Camera-type eye (tissue), 1 donor: ENCODE results near the gene SLC16A4. TPM values are rescaled to one million over a fixed set of nuclear protein-coding genes. Genes with fewer than 3 reads are reported as not detected.

Experiments
- total RNA-seq: library from RNA; depleted of rRNA; stranded (reverse); fragments of >200 nt; gene quantifications from one replicate; pipeline ENCODE4 v1.2.3, GENCODE V29; 2014

Gene SLC16A4
- total RNA-seq, result 13.6 TPM

GRCh38 chr1:110390692-110391245, at the start of gene SLC16A4:
Gene SLC16A4, minus strand, starts transcription at chr1:110391026. Its CDS starts 1,703 bp downstream, at chr1:110389323.

DNA sequence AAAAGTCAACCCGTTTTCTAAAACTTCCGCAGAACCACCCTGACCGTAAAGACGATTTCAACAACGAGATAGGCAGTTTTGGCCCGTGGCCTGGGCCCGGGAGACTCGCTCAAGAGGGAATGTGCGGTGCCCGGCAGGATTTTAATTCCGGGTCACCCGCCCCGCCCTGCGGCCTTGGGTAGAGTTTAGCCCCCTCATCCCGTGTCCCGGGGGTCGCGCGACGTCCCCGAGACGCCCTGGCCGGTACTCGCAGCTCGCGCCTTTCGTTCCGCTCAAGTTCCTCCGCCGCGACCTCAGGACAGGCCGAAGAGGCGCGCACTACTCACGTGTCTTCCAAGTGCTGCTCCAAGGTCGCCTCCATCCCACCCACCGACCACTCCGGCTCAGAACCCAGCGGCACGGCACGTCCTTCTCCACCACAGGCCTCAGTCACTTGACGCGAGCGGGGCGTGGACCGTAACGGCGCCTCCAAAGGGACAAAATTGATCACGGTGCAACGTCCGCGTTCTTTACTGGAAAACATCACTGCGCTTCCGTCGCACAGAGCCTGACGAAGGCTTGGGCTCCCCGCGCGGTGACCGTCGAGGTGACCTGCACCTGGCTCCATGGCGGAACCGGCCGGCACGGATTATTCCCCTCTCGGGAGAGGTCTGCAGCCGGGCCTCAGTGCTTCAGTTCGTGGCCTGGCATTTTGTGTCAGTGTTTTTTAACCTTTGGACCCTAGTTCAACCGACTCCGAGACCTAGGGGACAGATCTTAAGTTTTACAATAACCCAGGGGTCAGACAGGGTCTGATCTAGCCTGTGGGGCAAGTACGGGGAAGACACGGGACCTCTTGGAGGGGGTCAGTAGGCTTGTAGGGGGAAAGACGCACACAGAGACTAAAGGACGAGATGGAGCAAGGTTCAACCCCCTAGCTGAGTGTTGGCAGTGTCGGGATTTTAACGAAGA, 16.7 kb upstream of the SLC16A4 start, which contains the start of gene LAMTOR5:
Gene LAMTOR5 (minus strand): TSS at position 435 of the 951 bp plus-strand sequence. CDS start 74 bp downstream, at position 361.

GRCh38 chr1:110338886-110339406, 51.9 kb downstream of the SLC16A4 start, which contains the start of gene RBM15:
Gene RBM15, plus strand, starts transcription at chr1:110339377. Its CDS starts 29 bp downstream, at chr1:110339406.

Other genes starting within 250 kb of the SLC16A4 start
- gene SLC6A17, start 240.5 kb downstream of the SLC16A4 start, total RNA-seq, result 60.0 TPM
- gene KCNC4, start 180.7 kb downstream of the SLC16A4 start, total RNA-seq, result 15.0 TPM
- gene RBM15, start 51.6 kb downstream of the SLC16A4 start, total RNA-seq, result 63.2 TPM
- gene LAMTOR5, start 16.7 kb upstream of the SLC16A4 start, total RNA-seq, result 34.8 TPM
- gene PROK1, start 60.1 kb upstream of the SLC16A4 start, total RNA-seq, result not detected
- not detected for gene KCNA10, start 128.1 kb upstream of the SLC16A4 start, total RNA-seq
- gene KCNA2, start 215.3 kb upstream of the SLC16A4 start, total RNA-seq, result 12.1 TPM